ENCODE measurements around the gene ITGB1BP1.

The ITGB1BP1 gene

GRCh38 chr2:9356261-9356660, 67.1 kb downstream of the ITGB1BP1 start:
- Histone ChIP-seq H3K4me3 (no peak overlapping the region), H3K27me3 (no peaks in the 10 kb centered on the region), H3K4me1 (peaks cover 8% of the 10 kb centered on the region), H3K4me2 (no peak overlapping the region), H3K27ac (no peak overlapping the region; the same call in 1 of the 2 replicates), H4K20me1 (no peaks in the 10 kb centered on the region), H3K9ac (0 out of 2 replicates have a peak overlapping the region, but pooled peaks have one; percentile 17), H3K9me3 (no peaks in the 10 kb centered on the region), H3K36me3 (peaks cover 99% of the 10 kb centered on the region)
- no peak for TF ChIP-seq Cebpa-rat (IDR thresholded peaks at IDR 0.05)

- Histone ChIP-seq H3K4me1 (peaks cover 8% of the 10 kb centered on the region), H3K9ac (no peak overlapping the region), H3K36me3 (peaks cover 99% of the 10 kb centered on the region)
Observed at GRCh38 chr2:9355716-9356115, 67.6 kb downstream of the ITGB1BP1 start.

GRCh38 chr2:9355270-9355669, 68.1 kb downstream of the ITGB1BP1 start:
- Histone ChIP-seq H3K4me3 (no peak overlapping the region), H3K27me3 (no peaks in the 10 kb centered on the region), H3K9ac (no peak overlapping the region), H4K20me1 (no peaks in the 10 kb centered on the region), H3K4me1 (peaks cover 8% of the 10 kb centered on the region), H3K9me3 (no peaks in the 10 kb centered on the region), H3K4me2 (no peak overlapping the region), H3K27ac (no peak overlapping the region), H3K36me3 (peaks cover 100% of the 10 kb centered on the region)
- no peak for TF ChIP-seq Cebpa-rat (IDR thresholded peaks at IDR 0.05)

More at GRCh38 chr2:9355716-9356115, 67.6 kb downstream of the ITGB1BP1 start:
- no peaks in the 10 kb centered on the region for H3K9me3 ChIP-seq
- no peak overlapping the region for H3K4me2 ChIP-seq
- TF ChIP-seq Cebpa-rat (IDR thresholded peaks at IDR 0.05), result no peak
- no peaks in the 10 kb centered on the region for H3K27me3 ChIP-seq
- H4K20me1 ChIP-seq, result no peaks in the 10 kb centered on the region
- no peak overlapping the region for H3K4me3 ChIP-seq
- no peak overlapping the region for H3K27ac ChIP-seq

DNA sequence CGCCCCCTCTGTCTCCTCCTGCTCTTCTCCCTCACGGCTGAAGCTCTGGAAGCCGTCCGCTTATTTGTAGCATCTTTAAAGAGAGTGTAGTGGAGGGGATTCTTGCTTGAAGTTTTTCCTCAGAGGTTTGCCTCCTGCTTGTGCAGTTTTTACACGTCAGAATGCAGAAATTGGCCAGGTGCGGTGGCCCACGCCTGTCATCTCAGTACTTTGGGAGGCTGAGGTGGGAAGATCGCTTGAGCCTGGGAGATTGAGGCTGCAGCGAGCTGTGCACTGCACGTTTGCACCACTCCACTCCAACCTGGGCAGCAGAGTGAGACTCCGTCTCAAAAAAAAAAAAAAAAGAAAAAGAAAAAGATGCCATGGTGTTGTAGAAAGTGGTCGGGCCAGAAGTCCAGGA, 69.0 kb downstream of the ITGB1BP1 start:
- Histone ChIP-seq H3K9ac (no peak overlapping the region), H3K36me3 (peaks cover 100% of the 10 kb centered on the region), H4K20me1 (no peaks in the 10 kb centered on the region), H3K9me3 (no peaks in the 10 kb centered on the region), H3K27ac (no peak overlapping the region), H3K4me3 (no peak overlapping the region), H3K4me1 (peaks cover 8% of the 10 kb centered on the region), H3K27me3 (no peaks in the 10 kb centered on the region), H3K4me2 (no peak overlapping the region)
- no peak for TF ChIP-seq Cebpa-rat (IDR thresholded peaks at IDR 0.05)

All from BLaER1 (cell line).